Measurements from ENCODE around the gene TBCA. TPM values are rescaled to one million over a fixed set of nuclear protein-coding genes. Genes with fewer than 3 reads are reported as not detected.

TBCA gene
- total RNA-seq, 1 donor from 2014 or later, result 208 TPM

DNA sequence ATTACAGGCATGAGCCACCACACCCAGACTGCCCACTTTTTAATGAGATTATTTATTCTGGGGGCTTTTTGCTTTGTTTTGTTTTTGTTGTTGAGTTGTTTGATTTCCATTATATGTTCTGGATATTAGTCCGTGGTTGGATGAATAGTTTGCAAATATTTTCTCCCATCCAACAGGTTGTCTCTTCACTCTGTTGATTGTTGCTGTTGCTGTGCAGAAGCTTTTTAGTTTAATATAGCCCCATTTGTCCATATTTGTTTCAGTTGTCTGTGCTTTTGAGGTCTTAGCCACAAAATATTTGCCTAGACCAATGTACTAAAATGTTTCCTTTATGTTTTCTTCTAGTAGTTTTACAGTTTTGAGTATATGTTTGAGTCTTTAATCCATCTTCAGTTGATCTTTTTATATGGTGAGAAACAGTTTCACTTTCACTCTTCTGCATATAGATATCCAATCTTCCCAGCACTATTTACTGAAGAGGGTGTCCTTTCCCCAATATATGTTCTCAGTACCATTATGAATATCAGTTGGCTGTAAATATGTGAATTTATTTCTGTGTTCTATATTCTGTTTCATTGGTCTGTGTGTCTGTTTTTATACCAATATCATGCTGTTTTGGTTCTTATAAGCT lies 30.2 kb upstream of the TBCA start:
- Mint-ChIP-seq H3K36me3 (ENCODE audit: unreplicated experiment) (no peaks in the 10 kb centered on the region), H3K4me3 (ENCODE audit: unreplicated experiment) (no peak overlapping the region), H3K27ac (ENCODE audit: unreplicated experiment) (no peak overlapping the region), H3K9me3 (ENCODE audit: unreplicated experiment) (peaks cover 4% of the 10 kb centered on the region), H3K27me3 (ENCODE audit: unreplicated experiment) (peaks cover 2% of the 10 kb centered on the region), H3K4me1 (ENCODE audit: low read depth, unreplicated experiment) (no peaks in the 10 kb centered on the region)
- TF ChIP-seq, protein P1, sequence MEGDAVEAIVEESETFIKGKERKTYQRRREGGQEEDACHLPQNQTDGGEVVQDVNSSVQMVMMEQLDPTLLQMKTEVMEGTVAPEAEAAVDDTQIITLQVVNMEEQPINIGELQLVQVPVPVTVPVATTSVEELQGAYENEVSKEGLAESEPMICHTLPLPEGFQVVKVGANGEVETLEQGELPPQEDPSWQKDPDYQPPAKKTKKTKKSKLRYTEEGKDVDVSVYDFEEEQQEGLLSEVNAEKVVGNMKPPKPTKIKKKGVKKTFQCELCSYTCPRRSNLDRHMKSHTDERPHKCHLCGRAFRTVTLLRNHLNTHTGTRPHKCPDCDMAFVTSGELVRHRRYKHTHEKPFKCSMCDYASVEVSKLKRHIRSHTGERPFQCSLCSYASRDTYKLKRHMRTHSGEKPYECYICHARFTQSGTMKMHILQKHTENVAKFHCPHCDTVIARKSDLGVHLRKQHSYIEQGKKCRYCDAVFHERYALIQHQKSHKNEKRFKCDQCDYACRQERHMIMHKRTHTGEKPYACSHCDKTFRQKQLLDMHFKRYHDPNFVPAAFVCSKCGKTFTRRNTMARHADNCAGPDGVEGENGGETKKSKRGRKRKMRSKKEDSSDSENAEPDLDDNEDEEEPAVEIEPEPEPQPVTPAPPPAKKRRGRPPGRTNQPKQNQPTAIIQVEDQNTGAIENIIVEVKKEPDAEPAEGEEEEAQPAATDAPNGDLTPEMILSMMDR (IDR thresholded peaks at IDR 0.05; ENCODE audit: partially characterized antibody, unreplicated experiment), result no peak
- no peak for DNase-seq

DNA sequence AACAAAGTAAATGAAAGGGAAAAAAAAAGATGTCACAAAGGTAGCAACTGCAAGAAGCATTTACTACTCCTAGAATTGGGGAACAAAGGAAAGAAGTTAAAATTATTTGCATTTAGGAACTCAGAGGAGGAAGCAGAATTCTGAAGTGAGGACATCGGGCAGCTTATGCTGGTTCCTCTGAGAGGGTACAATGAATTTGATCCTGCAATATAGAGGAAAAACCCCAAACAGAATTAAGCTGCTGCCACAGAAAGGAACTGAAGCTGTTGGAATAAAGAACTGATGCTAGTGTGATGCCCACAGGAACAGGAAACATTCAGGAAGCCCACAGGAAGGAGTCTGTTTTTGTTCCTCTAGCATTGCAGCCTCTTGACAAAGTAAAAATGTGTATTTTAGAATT lies 22.3 kb upstream of the TBCA start:
- Mint-ChIP-seq H3K4me3 (ENCODE audit: unreplicated experiment) (no peak overlapping the region), H3K27me3 (ENCODE audit: unreplicated experiment) (no peaks in the 10 kb centered on the region), H3K4me1 (ENCODE audit: low read depth, unreplicated experiment) (no peaks in the 10 kb centered on the region), H3K36me3 (ENCODE audit: unreplicated experiment) (peaks cover 9% of the 10 kb centered on the region), H3K9me3 (ENCODE audit: unreplicated experiment) (peaks cover 2% of the 10 kb centered on the region), H3K27ac (ENCODE audit: unreplicated experiment) (no peak overlapping the region)
- TF ChIP-seq, protein P1 (IDR thresholded peaks at IDR 0.05; ENCODE audit: partially characterized antibody, unreplicated experiment), result no peak
- DNase-seq, result no peak

DNA sequence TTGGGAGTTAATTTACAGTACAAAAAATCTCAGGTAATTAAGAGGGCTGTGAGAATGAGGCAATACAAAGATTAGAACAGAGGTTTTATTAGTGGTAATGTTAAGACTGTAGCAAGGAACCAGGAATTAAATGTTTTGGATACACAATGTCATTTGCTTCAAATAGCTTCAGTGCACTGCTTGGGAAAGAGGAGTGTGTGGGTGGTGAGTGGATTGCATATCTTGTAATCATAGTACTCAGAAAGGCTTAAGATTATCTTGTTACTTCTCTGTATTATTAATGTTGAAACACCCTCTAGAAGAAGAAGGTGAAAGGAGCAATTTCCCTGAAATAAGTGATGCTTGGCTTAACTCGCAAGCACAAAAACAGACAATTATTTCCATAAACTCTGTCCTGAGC lies 21.0 kb upstream of the TBCA start:
- TF ChIP-seq, protein P1 (IDR thresholded peaks at IDR 0.05; ENCODE audit: partially characterized antibody, unreplicated experiment), result no peak
- peaks cover 2% of the 10 kb centered on the region for H3K9me3 Mint-ChIP-seq (ENCODE audit: unreplicated experiment)

DNA sequence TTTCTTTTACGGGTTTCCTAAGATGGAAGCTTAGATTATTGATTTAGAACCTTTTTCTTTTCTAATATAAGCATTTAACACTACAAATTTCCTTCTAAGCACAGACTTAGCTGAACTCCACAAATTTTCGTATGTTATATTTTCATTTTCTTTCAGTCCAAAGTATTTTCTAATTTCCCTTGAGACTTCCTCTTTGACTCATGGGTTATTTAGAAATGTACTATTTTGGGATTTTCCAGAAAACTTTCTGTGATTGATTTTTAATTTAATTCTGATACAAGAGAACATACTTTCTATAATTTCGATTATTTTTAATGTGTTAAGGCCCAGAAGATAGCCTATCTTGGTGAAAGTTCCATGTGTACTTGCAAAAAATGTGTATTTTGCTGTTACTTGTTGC lies 19.7 kb upstream of the TBCA start:
- Mint-ChIP-seq H3K9me3 (ENCODE audit: unreplicated experiment) (peaks cover 2% of the 10 kb centered on the region), H3K27ac (ENCODE audit: unreplicated experiment) (no peak overlapping the region), H3K4me3 (ENCODE audit: unreplicated experiment) (no peak overlapping the region), H3K4me1 (ENCODE audit: low read depth, unreplicated experiment) (no peaks in the 10 kb centered on the region), H3K36me3 (ENCODE audit: unreplicated experiment) (peaks cover 9% of the 10 kb centered on the region), H3K27me3 (ENCODE audit: unreplicated experiment) (no peaks in the 10 kb centered on the region)
- DNase-seq, result no peak
- TF ChIP-seq, protein P1 (IDR thresholded peaks at IDR 0.05; ENCODE audit: partially characterized antibody, unreplicated experiment), result no peak

More for the DNA sequence above, 21.0 kb upstream of the TBCA start:
- no peak overlapping the region for H3K4me3 Mint-ChIP-seq (ENCODE audit: unreplicated experiment)
- no peaks in the 10 kb centered on the region for H3K27me3 Mint-ChIP-seq (ENCODE audit: unreplicated experiment)
- no peaks in the 10 kb centered on the region for H3K4me1 Mint-ChIP-seq (ENCODE audit: low read depth, unreplicated experiment)
- H3K27ac Mint-ChIP-seq (ENCODE audit: unreplicated experiment), result no peak overlapping the region
- peaks cover 9% of the 10 kb centered on the region for H3K36me3 Mint-ChIP-seq (ENCODE audit: unreplicated experiment)
- DNase-seq, result no peak

DNA sequence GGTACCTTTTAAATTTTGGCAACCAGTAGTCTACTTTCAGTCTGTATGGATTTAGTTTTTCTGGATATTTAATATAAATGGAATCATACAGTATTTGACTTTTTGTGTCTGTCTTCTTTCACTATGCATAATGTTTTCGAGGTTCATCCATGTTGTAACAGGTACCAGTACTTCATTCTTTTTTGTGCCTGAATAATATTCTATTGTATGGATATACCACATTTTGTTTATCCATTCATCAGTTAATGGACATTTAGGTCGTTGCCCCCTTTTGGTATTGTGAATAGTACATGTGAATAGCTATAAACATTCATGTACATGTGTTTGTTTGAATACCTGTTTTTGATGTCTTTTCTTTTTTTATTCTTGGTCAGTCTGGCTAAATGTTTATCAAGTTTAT lies 19.1 kb upstream of the TBCA start:
- H3K27me3 Mint-ChIP-seq (ENCODE audit: unreplicated experiment), result no peaks in the 10 kb centered on the region
- DNase-seq, result no peak
- no peaks in the 10 kb centered on the region for H3K4me1 Mint-ChIP-seq (ENCODE audit: low read depth, unreplicated experiment)
- H3K27ac Mint-ChIP-seq (ENCODE audit: unreplicated experiment), result no peak overlapping the region
- H3K4me3 Mint-ChIP-seq (ENCODE audit: unreplicated experiment), result no peak overlapping the region
- peaks cover 9% of the 10 kb centered on the region for H3K36me3 Mint-ChIP-seq (ENCODE audit: unreplicated experiment)
- peaks cover under 1% of the 10 kb centered on the region for H3K9me3 Mint-ChIP-seq (ENCODE audit: unreplicated experiment)
- TF ChIP-seq, protein P1 (IDR thresholded peaks at IDR 0.05; ENCODE audit: partially characterized antibody, unreplicated experiment), result no peak
